K562 (cell line): ENCODE data around the gene REG3A. TPM values are rescaled to one million over a fixed set of nuclear protein-coding genes. Genes with fewer than 3 reads are reported as not detected.

Experiments
- ATAC-seq: fragments of 200-7000 bp; cut with Tn5 transposase; 3 replicates; pipeline ENCODE4 v1.9.1; 2020; ENCODE audit warnings: moderate library complexity
- BruUV-seq: library from RNA; stranded (reverse); fragments of 400-500 nt; replicated peaks from 2 replicates; lab custom pipeline; 2021; lab: Mats Ljungman, UMichigan
- CTCF ChIA-PET: fragments of 300-600 bp; formaldehyde crosslinking; extraction: SDS; loops from one replicate; lab custom pipeline; 2021; ENCODE audit warnings: low intra/inter-chr PET ratio; lab: Yijun Ruan, JAX
- POLR2A ChIA-PET: fragments of 300-600, 350-650 bp; sonication (Branson Sonifier 250); formaldehyde crosslinking; extraction: SDS; loops from one replicate; lab custom pipeline; 2021; ENCODE audit warnings: antibody characterized with exemption, inconsistent platforms; lab: Yijun Ruan, JAX
- DNase-seq, 4 experiments: peaks; one replicate each; pipeline versions ENCODE4 v3.0.0 to v3.0.0-alpha.2; 2011 to 2018; ENCODE audit warnings: low spot score in 3 of 4, mixed read lengths in 3 of 4; ENCODE audit errors: extremely low read depth in 1 of 4
- FAIRE-seq: peaks from 2 replicates; lab custom pipeline; 2011; peaks lifted over from hg19 to GRCh38; lab: Jason Lieb, UNC
- H2AFZ ChIP-seq: 2 replicates; pipeline ENCODE4 v1.6.0; 2011; ENCODE audit warnings: low read depth, low read length, control low read depth, inconsistent platforms
- H3K27ac ChIP-seq: fragments of 200-600 bp; 3 replicates; pipeline ENCODE4 v1.8.0; 2011; ENCODE audit warnings: low read depth, mild to moderate bottlenecking, control low read depth, inconsistent platforms, low read length, moderate library complexity, mixed read lengths; ENCODE audit errors: extremely low read depth
- H3K27me3 ChIP-seq, 2 experiments: fragments of 300-600 bp in 1 of 2; 2 replicates in 1 of 2; 3 replicates in 1 of 2; pipeline versions ENCODE4 v1.6.0 to v1.8.0; 2011; ENCODE audit warnings: inconsistent platforms in 2 of 2, low read length in 2 of 2, mild to moderate bottlenecking in 1 of 2, mixed read lengths in 1 of 2, moderate library complexity in 1 of 2; ENCODE audit not compliant: control insufficient read depth in 2 of 2, insufficient read depth in 2 of 2
- H3K36me3 ChIP-seq: fragments of 300-600 bp; 3 replicates; pipeline ENCODE4 v1.8.0; 2011; ENCODE audit warnings: mild to moderate bottlenecking, low read length, inconsistent platforms; ENCODE audit not compliant: control insufficient read depth, insufficient read depth
- H3K4me1 ChIP-seq, 2 experiments: fragments of 200-600 bp in 1 of 2; replicated peaks in 1 of 2; 2 replicates in 1 of 2; 3 replicates in 1 of 2; pipeline versions ENCODE4 v1.5.1 to v1.8.0; 2011; ENCODE audit warnings: inconsistent platforms in 2 of 2, low read length in 2 of 2, mild to moderate bottlenecking in 1 of 2, mixed read lengths in 1 of 2, moderate library complexity in 1 of 2; ENCODE audit not compliant: control insufficient read depth in 2 of 2, insufficient read depth in 2 of 2
- H3K4me2 ChIP-seq: 2 replicates; pipeline ENCODE4 v1.6.1; 2011; ENCODE audit warnings: low read length, control low read depth, inconsistent platforms, mixed read lengths; ENCODE audit not compliant: insufficient read depth
- H3K4me3 ChIP-seq: fragments of 200-600 bp; sonication (generic), shearing (Covaris generic); 2 replicates; pipeline ENCODE4 v1.5.1; 2016; ENCODE audit warnings: control low read depth, inconsistent platforms
- H3K79me2 ChIP-seq: fragments of 200-600 bp; 3 replicates; pipeline ENCODE4 v1.8.0; 2011; ENCODE audit warnings: low read length, inconsistent platforms; ENCODE audit not compliant: control insufficient read depth, insufficient read depth
- H3K9ac ChIP-seq, 2 experiments: 2 replicates each; pipeline versions ENCODE4 v1.6.0 to v1.6.1; 2011; ENCODE audit warnings: low read depth in 2 of 2, low read length in 2 of 2, control low read depth in 1 of 2, inconsistent platforms in 1 of 2, mild to moderate bottlenecking in 1 of 2, mixed read lengths in 1 of 2; ENCODE audit not compliant: insufficient read depth in 1 of 2
- H3K9me1 ChIP-seq: one replicate; pipeline ENCODE4 v1.6.0; 2011; ENCODE audit warnings: inconsistent platforms, mild to moderate bottlenecking, low read length, moderate library complexity; ENCODE audit not compliant: control insufficient read depth, insufficient read depth
- H3K9me3 ChIP-seq: replicated peaks from 2 replicates; pipeline ENCODE4 v1.5.1; 2011; ENCODE audit warnings: low read depth, low read length, inconsistent platforms; ENCODE audit not compliant: control insufficient read depth, insufficient read depth
- H4K20me1 ChIP-seq: replicated peaks from 2 replicates; pipeline ENCODE4 v1.6.1; 2011; ENCODE audit warnings: low read length, inconsistent platforms, mixed read lengths; ENCODE audit not compliant: control insufficient read depth, insufficient read depth
- IRF1 ChIP-seq: sonication (generic); formaldehyde crosslinking; IDR thresholded peaks from 2 replicates; pipeline ENCODE4 v1.8.0; 2022; ENCODE audit warnings: missing genetic modification reagents, mild to moderate bottlenecking, borderline replicate concordance
- MCM7 ChIP-seq, 2 experiments: fragments of 450-650 bp; IDR thresholded peaks; 2 replicates each; pipeline ENCODE4 v1.6.1; 2016 to 2018
- NR2C1 ChIP-seq, 2 experiments: fragments of 450-650 bp; IDR thresholded peaks; 2 replicates each; pipeline ENCODE4 v1.6.1; 2017; ENCODE audit warnings: mild to moderate bottlenecking in 2 of 2, antibody characterized with exemption in 1 of 2, inconsistent platforms in 1 of 2, missing compliant biosample characterization in 1 of 2, missing genetic modification characterization in 1 of 2
- TCF7L2 ChIP-seq: fragments of 150-350 bp; IDR thresholded peaks from 2 replicates; pipeline ENCODE4 v1.6.1; 2016; ENCODE audit warnings: low read depth, mild to moderate bottlenecking, low read length, moderate library complexity
- ZFP36 ChIP-seq: fragments of 150-350 bp; IDR thresholded peaks from 2 replicates; pipeline ENCODE4 v1.6.1; 2018; ENCODE audit warnings: low read length, low read depth; ENCODE audit not compliant: partially characterized antibody
- ZNF778 ChIP-seq: fragments of 450-650 bp; formaldehyde crosslinking; IDR thresholded peaks from 2 replicates; pipeline ENCODE4 v1.4.0; 2020; ENCODE audit warnings: mild to moderate bottlenecking, moderate library complexity
- WGBS: fragments of 100-300 bp; shearing (Covaris generic); methylation state at CpG from one replicate; pipeline ENCODE4 v1.1.6; 2016; ENCODE audit warnings: low coverage, mixed read lengths; ENCODE audit not compliant: insufficient coverage; ENCODE audit errors: missing lambda C conversion rate; 5-methylcytosine and 5-hydroxymethylcytosine counted together
- in situ Hi-C: fragments of 300-500 bp; cut with MboI; formaldehyde crosslinking; loops from 4 replicates; pipeline ENCODE4 v1.15.0; 2018; ENCODE audit warnings: inconsistent platforms, mixed read lengths
- intact Hi-C: fragments of 100-400 bp; cut with micrococcal nuclease; formaldehyde crosslinking; loops from 2 replicates; pipeline ENCODE4 v1.14.2; 2022
- polyA plus RNA-seq, 8 experiments: library from polyadenylated mRNA; depleted of rRNA in 4 of 8; stranded (reverse) in 5 of 8; unstranded in 3 of 8; fragments of >200 nt; fragmentation: Nextera tagmentation in 2 of 8; fragmentation: Illumina TruSeq in 1 of 8; extraction: Ambion mirVana in 2 of 8; extraction: Trizol in 1 of 8; gene quantifications; 2 replicates each; pipeline versions ENCODE4 v1.2.1 to v1.2.3, GENCODE V29; 2011 to 2014; ENCODE audit warnings: inconsistent platforms in 1 of 8, missing spikeins in 1 of 8
- total RNA-seq, 7 experiments: library from RNA; depleted of rRNA in 6 of 7; stranded (reverse); fragments of >200 nt in 6 of 7; fragmentation: Illumina TruSeq in 2 of 7; extraction: Trizol in 2 of 7; gene quantifications; 2 replicates each; pipeline versions ENCODE4 v1.2.1 to v1.2.3, GENCODE V29; 2011 to 2021; ENCODE audit warnings: low replicate concordance in 1 of 7
- TF ChIP-seq, protein P1 (sequence below): fragments of 450-650 bp; IDR thresholded peaks from 2 replicates; pipeline ENCODE4 v1.6.1; 2016
- TF ChIP-seq, protein P2 (sequence below): fragments of 200-400 bp; formaldehyde crosslinking; IDR thresholded peaks from 2 replicates; pipeline ENCODE4 v1.6.1; 2017; ENCODE audit warnings: mild to moderate bottlenecking, low read depth, low read length, moderate library complexity

Gene REG3A
- total and polyA plus RNA-seq, 9 of the 15 experiments (the other 6 are each of a cell fraction or from before 2014, with no cell fraction given) = not detected

DNA sequence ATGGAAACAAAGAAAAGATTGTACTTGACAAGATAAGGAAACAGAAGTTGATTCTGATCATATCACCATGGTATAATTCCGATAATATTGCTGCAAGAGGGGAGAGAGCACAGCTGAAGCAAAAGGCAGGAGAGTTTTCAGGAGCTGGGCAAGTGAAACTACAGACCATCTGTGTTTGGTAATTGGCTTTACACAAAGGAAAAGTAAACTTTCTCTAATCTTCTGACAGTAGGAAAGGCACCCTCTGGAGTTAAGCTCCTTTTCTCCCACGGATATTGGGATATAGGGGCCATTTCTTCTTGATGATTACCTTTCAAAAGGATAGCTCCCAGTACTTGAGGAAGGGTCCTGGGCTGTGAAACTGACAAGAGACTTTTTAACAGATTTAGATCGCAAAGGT lies 29.9 kb upstream of the REG3A start:
- Histone ChIP-seq H3K36me3 (no peaks in the 10 kb centered on the region), H2AFZ (no peak overlapping the region), H3K9me1 (no peaks in the 10 kb centered on the region), H3K27ac (no peak overlapping the region), H4K20me1 (no peaks in the 10 kb centered on the region), H3K4me3 (no peak overlapping the region), H3K9me3 (no peaks in the 10 kb centered on the region), H3K4me1 (no peaks in the 10 kb centered on the region), H3K79me2 (no peaks in the 10 kb centered on the region), H3K9ac (no peak overlapping the region), H3K4me2 (no peak overlapping the region), H3K27me3 (no peaks in the 10 kb centered on the region)
- no peak for TF ChIP-seq MCM7 (IDR thresholded peaks at IDR 0.05)
- no peak for TF ChIP-seq ZFP36
- no peak for TF ChIP-seq TCF7L2
- no peak for TF ChIP-seq IRF1
- TF ChIP-seq, protein P1, sequence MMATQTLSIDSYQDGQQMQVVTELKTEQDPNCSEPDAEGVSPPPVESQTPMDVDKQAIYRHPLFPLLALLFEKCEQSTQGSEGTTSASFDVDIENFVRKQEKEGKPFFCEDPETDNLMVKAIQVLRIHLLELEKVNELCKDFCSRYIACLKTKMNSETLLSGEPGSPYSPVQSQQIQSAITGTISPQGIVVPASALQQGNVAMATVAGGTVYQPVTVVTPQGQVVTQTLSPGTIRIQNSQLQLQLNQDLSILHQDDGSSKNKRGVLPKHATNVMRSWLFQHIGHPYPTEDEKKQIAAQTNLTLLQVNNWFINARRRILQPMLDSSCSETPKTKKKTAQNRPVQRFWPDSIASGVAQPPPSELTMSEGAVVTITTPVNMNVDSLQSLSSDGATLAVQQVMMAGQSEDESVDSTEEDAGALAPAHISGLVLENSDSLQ = no peak
- TF ChIP-seq, protein P2, sequence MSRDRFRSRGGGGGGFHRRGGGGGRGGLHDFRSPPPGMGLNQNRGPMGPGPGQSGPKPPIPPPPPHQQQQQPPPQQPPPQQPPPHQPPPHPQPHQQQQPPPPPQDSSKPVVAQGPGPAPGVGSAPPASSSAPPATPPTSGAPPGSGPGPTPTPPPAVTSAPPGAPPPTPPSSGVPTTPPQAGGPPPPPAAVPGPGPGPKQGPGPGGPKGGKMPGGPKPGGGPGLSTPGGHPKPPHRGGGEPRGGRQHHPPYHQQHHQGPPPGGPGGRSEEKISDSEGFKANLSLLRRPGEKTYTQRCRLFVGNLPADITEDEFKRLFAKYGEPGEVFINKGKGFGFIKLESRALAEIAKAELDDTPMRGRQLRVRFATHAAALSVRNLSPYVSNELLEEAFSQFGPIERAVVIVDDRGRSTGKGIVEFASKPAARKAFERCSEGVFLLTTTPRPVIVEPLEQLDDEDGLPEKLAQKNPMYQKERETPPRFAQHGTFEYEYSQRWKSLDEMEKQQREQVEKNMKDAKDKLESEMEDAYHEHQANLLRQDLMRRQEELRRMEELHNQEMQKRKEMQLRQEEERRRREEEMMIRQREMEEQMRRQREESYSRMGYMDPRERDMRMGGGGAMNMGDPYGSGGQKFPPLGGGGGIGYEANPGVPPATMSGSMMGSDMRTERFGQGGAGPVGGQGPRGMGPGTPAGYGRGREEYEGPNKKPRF = no peak
- no peak for TF ChIP-seq NR2C1 (IDR thresholded peaks at IDR 0.05)
- TF ChIP-seq NR2C1 (tag; IDR thresholded peaks at IDR 0.05) = no peak
- no peak for TF ChIP-seq ZNF778 (CRISPR knock-in tag)
- in situ Hi-C loops = no loop called here
- ChIA-PET CTCF (no interaction called here), POLR2A (interaction anchor here (0.6 kb wide), 1 partner anchor 588 kb away, joined by 3 read pairs; no protein-coding TSS in a partner anchor)
- no TSS peak for BruUV-seq
- no peak for FAIRE-seq
- ATAC-seq = no peak
- WGBS = 3% methylated on average over 3 of the region's 3 CpGs
- intact Hi-C loops = no loop called here
- no peak for DNase-seq
